Forelimb muscle (tissue), 1 donor: Measurements from ENCODE around the gene ACACA. TPM values are rescaled to one million over a fixed set of nuclear protein-coding genes. Genes with fewer than 3 reads are reported as not detected.
A peak's percentile ranks its signal among the peaks of the same experiment; 100 is the strongest.
"Not testable (repeated sequence)": the region's sequence is repeated elsewhere in the genome, so short reads cannot be mapped to it uniquely, and the experiment has no call there.

Experiments
- DNase-seq: peaks from one replicate; pipeline ENCODE4 v3.0.0-alpha.2; 2013; ENCODE audit warnings: low read depth
- polyA plus RNA-seq: library from polyadenylated mRNA; unstranded; fragments of 120-200 nt; gene quantifications from one replicate; pipeline ENCODE4 v1.2.1, GENCODE V29; 2013; ENCODE audit not compliant: insufficient read length

ACACA gene
- polyA plus RNA-seq, 1 donor, result 23.8 TPM

GRCh38 chr17:37177254-37177870, 229.3 kb downstream of the ACACA start:
- DNase-seq, result no peak

GRCh38 chr17:37176723-37177122, 229.9 kb downstream of the ACACA start:
- DNase-seq, result no peak

- DNase-seq, result no peak
Observed at GRCh38 chr17:37174205-37174604, 232.4 kb downstream of the ACACA start.

GRCh38 chr17:37170881-37171425, 235.7 kb downstream of the ACACA start:
- DNase-seq, result no peak

- no peak for DNase-seq
Observed at GRCh38 chr17:37168731-37169353, 237.8 kb downstream of the ACACA start.

GRCh38 chr17:37167756-37168155, 238.9 kb downstream of the ACACA start:
- no peak for DNase-seq

GRCh38 chr17:37164057-37164456, 242.6 kb downstream of the ACACA start:
- DNase-seq, result no peak

- DNase-seq, result no peak
Observed at GRCh38 chr17:37162800-37163199, 243.8 kb downstream of the ACACA start.

- no peak for DNase-seq
Observed at GRCh38 chr17:37160944-37161343, 245.7 kb downstream of the ACACA start.

- DNase-seq, result no peak
Observed at GRCh38 chr17:37158290-37158689, 248.3 kb downstream of the ACACA start.

GRCh38 chr17:37148156-37148555, 258.5 kb downstream of the ACACA start:
- DNase-seq, result peak; percentile 67

- DNase-seq, result no peak
Observed at GRCh38 chr17:37147301-37147812, 259.3 kb downstream of the ACACA start.

- DNase-seq, result no peak
Observed at GRCh38 chr17:37146086-37147064, 260.3 kb downstream of the ACACA start.

- DNase-seq, result no peak
Observed at GRCh38 chr17:37144075-37144701, 262.4 kb downstream of the ACACA start.

GRCh38 chr17:37143558-37143957, 263.1 kb downstream of the ACACA start:
- not testable (repeated sequence) for DNase-seq

- no peak for DNase-seq
Observed at GRCh38 chr17:37142294-37142896, 264.2 kb downstream of the ACACA start.

GRCh38 chr17:37138571-37139120, 268.0 kb downstream of the ACACA start:
- DNase-seq, result no peak

- DNase-seq, result no peak
Observed at GRCh38 chr17:37137906-37138514, 268.6 kb downstream of the ACACA start.

- no peak for DNase-seq
Observed at GRCh38 chr17:37137070-37137610, 269.5 kb downstream of the ACACA start.

- DNase-seq, result no peak
Observed at GRCh38 chr17:37135576-37135975, 271.1 kb downstream of the ACACA start.
